PC-3 (cell line): Measurements from ENCODE around the gene NPC1. TPM values are rescaled to one million over a fixed set of nuclear protein-coding genes. Genes with fewer than 3 reads are reported as not detected.
A peak's percentile ranks its signal among the peaks of the same experiment; 100 is the strongest.

Experiments used
- ATAC-seq: fragments of 200-7000 bp; cut with Tn5 transposase; 2 replicates; pipeline ENCODE4 v1.9.1; 2020; ENCODE audit warnings: mild to moderate bottlenecking, moderate library complexity
- BruUV-seq: library from RNA; stranded (reverse); fragments of 400-500 nt; replicated peaks from 2 replicates; lab custom pipeline; 2021; lab: Mats Ljungman, UMichigan
- CTCF ChIA-PET: fragments of 300-600 bp; sonication (Branson Sonifier 250); formaldehyde crosslinking; loops from one replicate; lab custom pipeline; 2022; ENCODE audit warnings: antibody characterized with exemption; lab: Charles Lee
- POLR2A ChIA-PET: fragments of 300-600 bp; sonication (Branson Sonifier 250); formaldehyde crosslinking; loops from one replicate; lab custom pipeline; 2022; ENCODE audit warnings: antibody characterized with exemption; ENCODE audit not compliant: unreplicated experiment; lab: Charles Lee
- DNase-seq: peaks from one replicate; pipeline ENCODE4 v3.0.0-alpha.2; 2015
- H2AFZ ChIP-seq: fragments of 300-600 bp; sonication (generic); 2 replicates; pipeline ENCODE4 v1.6.0; 2016; ENCODE audit warnings: antibody characterized with exemption, low read length
- H3F3A ChIP-seq: fragments of 300-600 bp; sonication (generic); one replicate; pipeline ENCODE4 v1.6.0; 2017; ENCODE audit warnings: antibody characterized with exemption, low read length, control low read depth, mild to moderate bottlenecking; ENCODE audit not compliant: unreplicated experiment
- H3K27ac ChIP-seq: fragments of 300-600 bp; sonication (generic); 2 replicates; pipeline ENCODE4 v1.5.1; 2016; ENCODE audit warnings: mild to moderate bottlenecking, low read length
- H3K27me3 ChIP-seq: fragments of 300-600 bp; sonication (generic); 2 replicates; pipeline ENCODE4 v1.6.1; 2016; ENCODE audit warnings: low read length, mixed read lengths
- H3K36me3 ChIP-seq: fragments of 300-600 bp; sonication (generic); 2 replicates; pipeline ENCODE4 v1.6.1; 2016; ENCODE audit warnings: low read depth, mixed run types, low read length, mixed read lengths
- H3K4me1 ChIP-seq: fragments of 300-600 bp; sonication (generic); 2 replicates; pipeline ENCODE4 v1.5.1; 2016; ENCODE audit warnings: low read length; ENCODE audit not compliant: insufficient read depth
- H3K4me2 ChIP-seq: fragments of 300-600 bp; sonication (generic); 2 replicates; pipeline ENCODE4 v1.6.0; 2016; ENCODE audit warnings: low read length
- H3K4me3 ChIP-seq: fragments of 300-600 bp; sonication (generic); 2 replicates; pipeline ENCODE4 v1.5.1; 2016; ENCODE audit warnings: mild to moderate bottlenecking, low read length, mixed read lengths
- H3K79me2 ChIP-seq: fragments of 300-600 bp; sonication (generic); 2 replicates; pipeline ENCODE4 v1.6.1; 2017; ENCODE audit warnings: low read length, mixed read lengths
- H3K9ac ChIP-seq: fragments of 300-600 bp; sonication (generic); 2 replicates; pipeline ENCODE4 v1.6.0; 2016; ENCODE audit warnings: mild to moderate bottlenecking, low read length
- H3K9me2 ChIP-seq: fragments of 300-600 bp; sonication (generic); replicated peaks from 2 replicates; pipeline ENCODE4 v1.6.1; 2016; ENCODE audit warnings: mixed run types, low read length, mixed read lengths
- H3K9me3 ChIP-seq: fragments of 300-600 bp; sonication (generic); 2 replicates; pipeline ENCODE4 v1.6.1; 2016; ENCODE audit warnings: low read length, mixed read lengths
- H4K20me1 ChIP-seq: fragments of 300-600 bp; sonication (generic); 2 replicates; pipeline ENCODE4 v1.6.1; 2016; ENCODE audit warnings: low read length, mixed read lengths
- EZH2 ChIP-seq: fragments of 300-600 bp; sonication (generic); IDR thresholded peaks from one replicate; pipeline ENCODE4 v1.6.1; 2017; ENCODE audit warnings: antibody characterized with exemption, mild to moderate bottlenecking, low read length; ENCODE audit not compliant: unreplicated experiment
- EZH2phosphoT487 ChIP-seq: fragments of 300-600 bp; sonication (generic); IDR thresholded peaks from 2 replicates; pipeline ENCODE4 v1.6.1; 2018; ENCODE audit warnings: mild to moderate bottlenecking, antibody characterized with exemption, low read length, borderline replicate concordance
- intact Hi-C: fragments of 100-400 bp; cut with micrococcal nuclease; formaldehyde crosslinking; loops from 2 replicates; pipeline ENCODE4 v1.9.0; 2023
- total RNA-seq: library from RNA; depleted of rRNA; stranded (reverse); fragments of >200 nt; gene quantifications from 2 replicates; pipeline ENCODE4 v1.2.3, GENCODE V29; 2014
- TF ChIP-seq, protein P1 (sequence below): fragments of 300-600 bp; sonication (generic); conservative IDR thresholded peaks from 2 replicates; pipeline ENCODE4 v1.5.1; 2017; ENCODE audit warnings: antibody characterized with exemption, low read depth, mild to moderate bottlenecking, low read length

Gene NPC1
- total RNA-seq, 1 experiment from 2014 or later, result 85.5 TPM

DNA sequence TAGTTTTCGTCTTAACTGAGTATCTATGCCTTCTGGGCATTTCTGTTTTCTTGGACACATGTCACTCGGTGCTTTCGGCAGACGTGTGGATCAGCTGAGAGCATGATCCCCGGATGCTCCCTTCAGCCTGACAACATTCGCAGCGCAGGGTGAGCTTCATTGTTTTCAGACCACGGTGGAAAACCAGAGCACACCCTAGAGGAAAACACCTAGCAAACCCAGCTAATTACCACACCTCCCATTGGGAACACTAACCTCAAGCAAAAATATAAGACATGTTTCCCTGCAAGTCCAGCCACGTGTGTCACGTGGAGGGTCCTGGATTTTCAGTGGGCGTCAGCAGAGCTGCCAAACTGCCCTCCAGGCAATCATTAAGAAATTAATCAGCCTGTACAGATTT lies 45.4 kb upstream of the NPC1 start:
- H3K36me3 ChIP-seq, result no peaks in the 10 kb centered on the region
- H3K4me3 ChIP-seq, result no peak overlapping the region
- no peaks in the 10 kb centered on the region for H3K79me2 ChIP-seq
- H4K20me1 ChIP-seq, result no peaks in the 10 kb centered on the region
- no peaks in the 10 kb centered on the region for H3K9me3 ChIP-seq
- no TSS peak for BruUV-seq
- H3F3A ChIP-seq, result peaks cover 12% of the 10 kb centered on the region
- intact Hi-C loops, result no loop called here
- no peak overlapping the region for H2AFZ ChIP-seq
- H3K4me2 ChIP-seq, result no peak overlapping the region
- DNase-seq (no peak), ATAC-seq (no peak)
- POLR2A ChIA-PET, result no interaction called here
- H3K9ac ChIP-seq, result no peak overlapping the region
- no peak overlapping the region for H3K27ac ChIP-seq
- peaks cover 43% of the 10 kb centered on the region for H3K4me1 ChIP-seq
- TF ChIP-seq, protein P1, sequence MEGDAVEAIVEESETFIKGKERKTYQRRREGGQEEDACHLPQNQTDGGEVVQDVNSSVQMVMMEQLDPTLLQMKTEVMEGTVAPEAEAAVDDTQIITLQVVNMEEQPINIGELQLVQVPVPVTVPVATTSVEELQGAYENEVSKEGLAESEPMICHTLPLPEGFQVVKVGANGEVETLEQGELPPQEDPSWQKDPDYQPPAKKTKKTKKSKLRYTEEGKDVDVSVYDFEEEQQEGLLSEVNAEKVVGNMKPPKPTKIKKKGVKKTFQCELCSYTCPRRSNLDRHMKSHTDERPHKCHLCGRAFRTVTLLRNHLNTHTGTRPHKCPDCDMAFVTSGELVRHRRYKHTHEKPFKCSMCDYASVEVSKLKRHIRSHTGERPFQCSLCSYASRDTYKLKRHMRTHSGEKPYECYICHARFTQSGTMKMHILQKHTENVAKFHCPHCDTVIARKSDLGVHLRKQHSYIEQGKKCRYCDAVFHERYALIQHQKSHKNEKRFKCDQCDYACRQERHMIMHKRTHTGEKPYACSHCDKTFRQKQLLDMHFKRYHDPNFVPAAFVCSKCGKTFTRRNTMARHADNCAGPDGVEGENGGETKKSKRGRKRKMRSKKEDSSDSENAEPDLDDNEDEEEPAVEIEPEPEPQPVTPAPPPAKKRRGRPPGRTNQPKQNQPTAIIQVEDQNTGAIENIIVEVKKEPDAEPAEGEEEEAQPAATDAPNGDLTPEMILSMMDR, result no peak
- TF ChIP-seq EZH2 (no peak), EZH2phosphoT487 (no peak)
- H3K27me3 ChIP-seq, result no peaks in the 10 kb centered on the region
- CTCF ChIA-PET, result no interaction called here
- no peaks in the 10 kb centered on the region for H3K9me2 ChIP-seq

GRCh38 chr18:23631312-23631711 lies 45.0 kb upstream of the NPC1 start:
- TF ChIP-seq EZH2 (no peak), EZH2phosphoT487 (no peak)
- TF ChIP-seq, protein P1, result no peak
- Histone ChIP-seq H3K4me2 (no peak overlapping the region), H4K20me1 (no peaks in the 10 kb centered on the region), H3K79me2 (no peaks in the 10 kb centered on the region), H3K9me3 (no peaks in the 10 kb centered on the region), H3K4me1 (peaks cover 46% of the 10 kb centered on the region), H3K27ac (no peak overlapping the region), H3K9me2 (no peaks in the 10 kb centered on the region), H3K9ac (no peak overlapping the region), H3K27me3 (no peaks in the 10 kb centered on the region), H3K4me3 (no peak overlapping the region), H3K36me3 (no peaks in the 10 kb centered on the region), H2AFZ (no peak overlapping the region), H3F3A (peaks cover 14% of the 10 kb centered on the region)
- CTCF ChIA-PET, result interaction anchor here (0.6 kb wide), 1 partner anchor 218 kb away, joined by 5 read pairs; no protein-coding TSS in a partner anchor
- no TSS peak for BruUV-seq
- POLR2A ChIA-PET, result no interaction called here
- no peak for ATAC-seq
- intact Hi-C loops, result no loop called here
- no peak for DNase-seq

DNA sequence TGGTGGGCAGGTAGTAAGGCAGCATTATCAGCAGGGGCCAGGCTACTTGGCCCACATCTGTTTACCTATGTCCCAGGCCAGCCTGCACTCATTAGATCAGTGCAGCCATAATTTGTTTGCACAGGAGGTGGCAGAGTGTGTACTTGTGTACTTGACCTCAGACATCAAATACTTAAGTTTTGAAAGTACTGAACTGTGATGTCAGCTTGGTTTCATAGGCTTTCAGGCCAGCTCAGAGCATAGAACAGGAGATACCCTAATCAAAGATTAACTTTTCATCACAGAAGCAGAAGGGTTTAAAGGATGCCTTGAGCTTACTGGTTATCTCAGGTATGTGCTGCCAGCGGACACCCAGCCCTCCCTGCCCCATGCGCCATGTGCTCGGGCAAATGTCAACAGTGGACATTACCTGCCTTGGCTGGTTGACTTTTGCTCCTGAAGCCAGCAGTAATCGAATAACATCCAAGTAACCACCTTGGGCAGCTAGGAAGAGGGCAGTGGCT lies 43.2 kb upstream of the NPC1 start:
- H2AFZ ChIP-seq, result no peak overlapping the region
- H3K9me2 ChIP-seq, result no peaks in the 10 kb centered on the region
- H3K36me3 ChIP-seq, result no peaks in the 10 kb centered on the region
- no peak overlapping the region for H3K4me2 ChIP-seq
- no peaks in the 10 kb centered on the region for H3K9me3 ChIP-seq
- H3K4me1 ChIP-seq, result peaks cover 49% of the 10 kb centered on the region
- no peak overlapping the region for H3K9ac ChIP-seq
- POLR2A ChIA-PET, result interaction anchor here (0.6 kb wide), 1 partner anchor 23 kb away, joined by 3 read pairs; no protein-coding TSS in a partner anchor
- peak; percentile 37 for DNase-seq
- no TSS peak for BruUV-seq
- H3K27ac ChIP-seq, result peak overlapping the region; percentile 98
- H3K4me3 ChIP-seq, result no peak overlapping the region
- no peaks in the 10 kb centered on the region for H3K79me2 ChIP-seq
- intact Hi-C loops, result no loop called here
- ATAC-seq, result peak; percentile 28
- peaks cover 21% of the 10 kb centered on the region for H3F3A ChIP-seq
- TF ChIP-seq, protein P1, result no peak
- TF ChIP-seq EZH2 (no peak), EZH2phosphoT487 (no peak)
- no peaks in the 10 kb centered on the region for H4K20me1 ChIP-seq
- CTCF ChIA-PET, result interaction anchor here (0.7 to 3.7 kb wide), 2 partner anchors 73 to 74 kb away, joined by 3 to 38 read pairs; no protein-coding TSS in a partner anchor
- H3K27me3 ChIP-seq, result no peaks in the 10 kb centered on the region
